GM12878 (cell line): ENCODE data around the gene RGSL1. TPM values are rescaled to one million over a fixed set of nuclear protein-coding genes. Genes with fewer than 3 reads are reported as not detected.

Source experiments
- ATAC-seq: fragments of 200-7000 bp; cut with Tn5 transposase; 3 replicates; pipeline ENCODE4 v1.9.1; 2020; ENCODE audit warnings: mild to moderate bottlenecking, moderate library complexity
- BruUV-seq: library from RNA; stranded (reverse); fragments of 400-500 nt; replicated peaks from 2 replicates; lab custom pipeline; 2021; lab: Mats Ljungman, UMichigan
- CTCF ChIA-PET: fragments of 300-600 bp; sonication (Branson Sonifier 250); formaldehyde crosslinking; extraction: SDS; loops from one replicate; lab custom pipeline; 2021; ENCODE audit warnings: inconsistent platforms; lab: Yijun Ruan, JAX
- POLR2A ChIA-PET: fragments of 350-600 bp; formaldehyde crosslinking; extraction: SDS; loops from one replicate; lab custom pipeline; 2021; ENCODE audit warnings: inconsistent platforms; lab: Charles Lee
- RAD21 ChIA-PET: fragments of 300-600 bp; sonication (Branson Sonifier 250); formaldehyde crosslinking; loops from one replicate; lab custom pipeline; 2023; ENCODE audit warnings: antibody characterized with exemption; ENCODE audit not compliant: unreplicated experiment; lab: Charles Lee
- SMC1A ChIA-PET: fragments of 300-600 bp; sonication (Branson Sonifier 250); formaldehyde crosslinking; loops from one replicate; lab custom pipeline; 2023; ENCODE audit not compliant: unreplicated experiment, uncharacterized antibody; lab: Charles Lee
- DNase-seq: peaks from one replicate; pipeline ENCODE4 v3.0.0-alpha.2; 2011; ENCODE audit warnings: low read depth, low spot score
- FAIRE-seq: peaks from 3 replicates; lab custom pipeline; 2011; peaks lifted over from hg19 to GRCh38; lab: Jason Lieb, UNC
- H2AFZ ChIP-seq: 2 replicates; pipeline ENCODE4 v1.6.0; 2011; ENCODE audit warnings: low read depth, low read length, control low read depth; ENCODE audit not compliant: control insufficient read depth
- H3K27ac ChIP-seq: 2 replicates; pipeline ENCODE4 v1.5.1; 2011; ENCODE audit warnings: control low read depth; ENCODE audit not compliant: control insufficient read depth, insufficient read depth
- H3K27me3 ChIP-seq, 2 experiments: replicated peaks in 1 of 2; 2 replicates each; pipeline versions ENCODE4 v1.6.0 to v1.6.1; 2011; ENCODE audit warnings: low read length in 1 of 2; ENCODE audit not compliant: control insufficient read depth in 2 of 2, insufficient read depth in 2 of 2
- H3K36me3 ChIP-seq, 2 experiments: 2 replicates each; pipeline ENCODE4 v1.5.1; 2011; ENCODE audit warnings: low read length in 1 of 2; ENCODE audit not compliant: control insufficient read depth in 2 of 2, insufficient read depth in 2 of 2
- H3K4me1 ChIP-seq: 2 replicates; pipeline ENCODE4 v1.6.1; 2011; ENCODE audit warnings: mild to moderate bottlenecking, low read length, moderate library complexity, mixed read lengths; ENCODE audit not compliant: control insufficient read depth, insufficient read depth
- H3K4me2 ChIP-seq: 2 replicates; pipeline ENCODE4 v1.6.0; 2011; ENCODE audit warnings: control low read depth; ENCODE audit not compliant: control insufficient read depth, insufficient read depth
- H3K4me3 ChIP-seq: fragments of 200-600 bp; sonication (generic); 2 replicates; pipeline ENCODE4 v1.5.1; 2016
- H3K79me2 ChIP-seq: 2 replicates; pipeline ENCODE4 v1.6.0; 2011; ENCODE audit warnings: low read length; ENCODE audit not compliant: control insufficient read depth, insufficient read depth
- H3K9ac ChIP-seq: 2 replicates; pipeline ENCODE4 v1.8.0; 2011; ENCODE audit warnings: low read length, control low read depth, mixed read lengths; ENCODE audit not compliant: control insufficient read depth, insufficient read depth
- H3K9me3 ChIP-seq: replicated peaks from 3 replicates; pipeline ENCODE4 v1.5.1; 2011; ENCODE audit warnings: mild to moderate bottlenecking, low read length; ENCODE audit not compliant: control insufficient read depth, insufficient read depth
- H4K20me1 ChIP-seq: 2 replicates; pipeline ENCODE4 v1.6.0; 2011; ENCODE audit not compliant: control insufficient read depth, insufficient read depth
- CHD2 ChIP-seq: IDR thresholded peaks from 2 replicates; pipeline ENCODE4 v1.6.1; 2011; ENCODE audit warnings: low read depth, low read length, improper control_type of control experiment, borderline replicate concordance
- FOS ChIP-seq: IDR thresholded peaks from 3 replicates; pipeline ENCODE4 v1.6.1; 2011; ENCODE audit warnings: borderline replicate concordance; ENCODE audit not compliant: insufficient read length; ENCODE audit errors: extremely low read depth
- MXI1 ChIP-seq: fragments of 150-350 bp; IDR thresholded peaks from 2 replicates; pipeline ENCODE4 v1.6.1; 2011; ENCODE audit warnings: low read depth, mild to moderate bottlenecking, inconsistent platforms, low read length, improper control_type of control experiment
- NR2C2 ChIP-seq: IDR thresholded peaks from 2 replicates; pipeline ENCODE4 v1.6.1; 2011; ENCODE audit warnings: borderline replicate concordance, low read depth; ENCODE audit not compliant: control insufficient read depth, insufficient read length
- PBX3 ChIP-seq: IDR thresholded peaks from 2 replicates; pipeline ENCODE4 v1.6.1; 2011; ENCODE audit warnings: mild to moderate bottlenecking, low read depth, low read length, moderate library complexity; ENCODE audit not compliant: insufficient replicate concordance
- ZNF622 ChIP-seq: fragments of 450-650 bp; IDR thresholded peaks from 2 replicates; pipeline ENCODE4 v1.6.1; 2017; ENCODE audit warnings: mild to moderate bottlenecking, inconsistent platforms
- ZZZ3 ChIP-seq: IDR thresholded peaks from 2 replicates; pipeline ENCODE4 v1.6.1; 2011; ENCODE audit warnings: low read depth; ENCODE audit not compliant: control insufficient read depth, insufficient read length
- WGBS: methylation state at CpG from one replicate; pipeline ENCODE4 v1.1.6; 2016; ENCODE audit warnings: low lambda C conversion rate; ENCODE audit not compliant: insufficient replicate concordance, insufficient coverage; ENCODE audit errors: missing lambda C conversion rate; 5-methylcytosine and 5-hydroxymethylcytosine counted together
- in situ Hi-C: fragments of 300-500 bp; cut with MboI; formaldehyde crosslinking; loops from 9 replicates; pipeline ENCODE4 v1.14.3; 2018; ENCODE audit warnings: mixed read lengths
- intact Hi-C: fragments of 100-400 bp; cut with micrococcal nuclease; formaldehyde crosslinking; loops from one replicate; pipeline ENCODE4 v1.14.2; 2022; ENCODE audit not compliant: unreplicated experiment
- polyA plus RNA-seq, 11 experiments: library from polyadenylated mRNA; depleted of rRNA in 4 of 11; unstranded in 6 of 11; stranded (reverse) in 5 of 11; fragments of >200 nt; fragmentation: Nextera tagmentation in 4 of 11; fragmentation: Illumina TruSeq in 1 of 11; extraction: Ambion mirVana in 4 of 11; extraction: Trizol in 1 of 11; gene quantifications; 1 replicate in 1 of 11; 2 replicates in 10 of 11; pipeline versions ENCODE4 v1.2.1 to v1.2.3, GENCODE V29; 2011 to 2016; ENCODE audit warnings: inconsistent platforms in 2 of 11, missing spikeins in 2 of 11, low read depth in 1 of 11
- total RNA-seq, 4 experiments: library from RNA; depleted of rRNA in 3 of 4; stranded (reverse); fragments of >200 nt in 3 of 4; fragmentation: Illumina TruSeq in 1 of 4; extraction: Trizol in 1 of 4; gene quantifications; 2 replicates each; pipeline versions ENCODE4 v1.2.1 to v1.2.3, GENCODE V29; 2013 to 2021

The RGSL1 gene
- total and polyA plus RNA-seq, 10 of the 15 experiments (the other 5 are each of a cell fraction or from before 2014, with no cell fraction given) = 0.05 to 0.28 (median 0.27) TPM; not detected in 5

GRCh38 chr1:182453631-182454030 lies 3.7 kb downstream of the RGSL1 start:
- TF ChIP-seq FOS = no peak
- Histone ChIP-seq H3K4me2 (no peak overlapping the region), H4K20me1 (no peaks in the 10 kb centered on the region), H3K4me3 (no peak overlapping the region), H3K27ac (no peak overlapping the region), H3K27me3 (no peaks in the 10 kb centered on the region), H3K4me1 (no peaks in the 10 kb centered on the region), H3K9ac (no peak overlapping the region), H3K36me3 (no peaks in the 10 kb centered on the region), H3K9me3 (no peaks in the 10 kb centered on the region; the same call in 2 of the 3 replicates), H3K79me2 (no peaks in the 10 kb centered on the region), H2AFZ (no peak overlapping the region)
- in situ Hi-C loops = no loop called here
- SMC1A ChIA-PET = interaction anchor here (1.3 kb wide), 1 partner anchor 115 kb away, joined by 3 read pairs; no protein-coding TSS in a partner anchor
- RAD21 ChIA-PET = no interaction called here
- WGBS = 35% methylated on average over 7 of the region's 7 CpGs
- CTCF ChIA-PET = interaction anchor here (1.0 to 1.6 kb wide), 3 partner anchors 31 to 331 kb away, joined by 3 to 6 read pairs (median 4); no protein-coding TSS in a partner anchor
- FAIRE-seq (no peak), ATAC-seq (no peak), DNase-seq (no peak)
- no TSS peak for BruUV-seq
- intact Hi-C loops = no loop called here
- POLR2A ChIA-PET = interaction anchor here (0.5 kb wide), 1 partner anchor 344 kb away, joined by 7 read pairs; no protein-coding TSS in a partner anchor

DNA sequence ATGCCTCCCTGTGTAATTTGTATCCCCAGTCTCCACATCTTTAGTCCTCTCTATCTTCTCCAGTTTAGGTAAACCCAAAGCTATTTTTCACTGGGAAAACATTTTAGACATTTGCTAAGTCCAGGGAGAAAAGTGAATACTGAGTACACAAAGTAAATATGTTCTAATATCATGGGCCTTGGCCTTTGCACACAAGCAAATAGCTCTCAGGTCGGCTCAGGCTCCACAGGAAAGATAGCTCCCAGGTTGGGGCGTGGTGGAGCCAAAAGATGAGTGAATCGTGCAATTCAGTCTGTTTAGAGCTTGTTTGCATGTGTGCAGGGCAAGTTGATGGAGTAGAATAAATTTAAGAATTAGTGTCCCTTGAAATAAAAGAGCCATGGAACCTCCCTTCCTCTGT lies 7.9 kb downstream of the RGSL1 start:
- Histone ChIP-seq H3K27ac (no peak overlapping the region), H3K4me2 (no peak overlapping the region), H3K9ac (no peak overlapping the region), H3K4me1 (no peaks in the 10 kb centered on the region), H3K36me3 (no peaks in the 10 kb centered on the region), H4K20me1 (no peaks in the 10 kb centered on the region), H2AFZ (no peak overlapping the region), H3K27me3 (no peaks in the 10 kb centered on the region), H3K4me3 (no peak overlapping the region), H3K79me2 (no peaks in the 10 kb centered on the region), H3K9me3 (no peaks in the 10 kb centered on the region)
- no peak for ATAC-seq
- ChIA-PET CTCF (interaction anchor here (0.6 to 1.4 kb wide), 3 partner anchors 12 to 326 kb away, joined by 3 to 5 read pairs (median 5); no protein-coding TSS in a partner anchor), POLR2A (no interaction called here), SMC1A (interaction anchor here (0.8 to 1.1 kb wide), 3 partner anchors 8 to 333 kb away, joined by 3 read pairs; no protein-coding TSS in a partner anchor), RAD21 (interaction anchor here (1.1 to 1.2 kb wide), 2 partner anchors 9 to 327 kb away, joined by 3 read pairs; no protein-coding TSS in a partner anchor)
- no peak for FAIRE-seq
- BruUV-seq = no TSS peak
- DNase-seq = no peak
- TF ChIP-seq NR2C2 (no peak), ZNF622 (no peak), MXI1 (no peak), ZZZ3 (no peak), PBX3 (no peak), CHD2 (no peak)
- intact Hi-C loops = no loop called here
- 16% methylated on average over 3 of the region's 3 CpGs for WGBS
- in situ Hi-C loops = no loop called here
